Transverse colon (tissue), 4 donors: ENCODE results near the gene MSH5. TPM values are rescaled to one million over a fixed set of nuclear protein-coding genes. Genes with fewer than 3 reads are reported as not detected.

Experiments used
- DNase-seq: peaks from one replicate; pipeline ENCODE4 v3.0.0-alpha.2; 2019
- H3K27ac ChIP-seq, 4 donors: fragments of 200-600 bp; sonication (generic); 2 replicates each; pipeline ENCODE4 v1.5.1; 2016 to 2018; ENCODE audit warnings: inconsistent platforms in 4 of 4
- H3K27me3 ChIP-seq: fragments of 200-600 bp; sonication (generic); 2 replicates; pipeline ENCODE4 v1.5.1; 2017; ENCODE audit warnings: inconsistent platforms
- H3K36me3 ChIP-seq, 4 donors: fragments of 200-600 bp; sonication (generic); 2 replicates each; pipeline ENCODE4 v1.5.1; 2017 to 2019; ENCODE audit warnings: inconsistent platforms in 4 of 4
- H3K4me1 ChIP-seq, 4 donors: fragments of 200-600 bp; sonication (generic); 2 replicates each; pipeline ENCODE4 v1.5.1; 2017 to 2020; ENCODE audit warnings: inconsistent platforms in 4 of 4
- H3K4me3 ChIP-seq, 4 donors: fragments of 200-600 bp; sonication (generic); 1 replicate in 1 of 4; 2 replicates in 3 of 4; pipeline versions ENCODE4 v1.5.1 to v1.6.1; 2017 to 2019; ENCODE audit warnings: inconsistent platforms in 4 of 4
- H3K9me3 ChIP-seq, 2 donors: fragments of 200-600 bp; sonication (generic); 2 replicates each; pipeline ENCODE4 v1.5.1; 2017 to 2019; ENCODE audit warnings: inconsistent platforms in 2 of 2
- EP300 ChIP-seq: sonication (generic); formaldehyde crosslinking; IDR thresholded peaks from one replicate; pipeline ENCODE4 v1.6.1; 2017; ENCODE audit warnings: antibody characterized with exemption, low read depth
- POLR2A ChIP-seq: fragments of 450-650 bp; IDR thresholded peaks from one replicate; pipeline ENCODE4 v1.6.1; 2016; ENCODE audit warnings: antibody characterized with exemption, mild to moderate bottlenecking, moderate library complexity
- POLR2AphosphoS5 ChIP-seq, 3 donors: sonication (generic); formaldehyde crosslinking; IDR thresholded peaks; one replicate each; pipeline ENCODE4 v1.6.1; 2016; ENCODE audit warnings: antibody characterized with exemption in 3 of 3
- WGBS, 2 donors: methylation state at CpG; one replicate each; pipeline ENCODE4 v1.1.5; 2018; ENCODE audit warnings: low coverage in 1 of 2; 5-methylcytosine and 5-hydroxymethylcytosine counted together
- in situ Hi-C, 4 donors: fragments of 200-750 bp; cut with MboI; loops; one replicate each; pipeline versions ENCODE4 v1.15.0 to v1.15.1; 2017; ENCODE audit warnings: low sequenced_read_pairs in 3 of 4, low pct_ligation_motif_present in 1 of 4, low pct_unique_long_range_greater_than_20kb in 1 of 4
- intact Hi-C: fragments of 100-400 bp; cut with DNase I; formaldehyde crosslinking; loops from one replicate; pipeline ENCODE4 v1.15.1; 2023; ENCODE audit warnings: low total_unique reads
- total RNA-seq, 4 donors: library from RNA; depleted of rRNA; stranded (reverse); fragments of >200 nt; gene quantifications; one replicate each; pipeline ENCODE4 v1.1.0, GENCODE V29; 2016
- TF ChIP-seq, protein P1 (sequence below), 5 experiments: fragments of 200-600 bp in 3 of 5; fragments of 450-650 bp in 2 of 5; sonication (generic) in 3 of 5; IDR thresholded peaks; 1 replicate in 2 of 5; 2 replicates in 3 of 5; pipeline ENCODE4 v1.5.1; 2016 to 2017; ENCODE audit warnings: antibody characterized with exemption in 5 of 5, inconsistent platforms in 3 of 5, mild to moderate bottlenecking in 2 of 5, moderate library complexity in 1 of 5

MSH5 gene
- total RNA-seq, 4 donors from 2014 or later = 16.5 to 159 (median 43.9) TPM

GRCh38 chr6:31710523-31711219 is 29.1 kb upstream of the MSH5 start:
- TF ChIP-seq EP300 (no peak), POLR2A (no peak), POLR2AphosphoS5 (IDR thresholded peaks at IDR 0.05) (no peak)
- TF ChIP-seq, protein P1, sequence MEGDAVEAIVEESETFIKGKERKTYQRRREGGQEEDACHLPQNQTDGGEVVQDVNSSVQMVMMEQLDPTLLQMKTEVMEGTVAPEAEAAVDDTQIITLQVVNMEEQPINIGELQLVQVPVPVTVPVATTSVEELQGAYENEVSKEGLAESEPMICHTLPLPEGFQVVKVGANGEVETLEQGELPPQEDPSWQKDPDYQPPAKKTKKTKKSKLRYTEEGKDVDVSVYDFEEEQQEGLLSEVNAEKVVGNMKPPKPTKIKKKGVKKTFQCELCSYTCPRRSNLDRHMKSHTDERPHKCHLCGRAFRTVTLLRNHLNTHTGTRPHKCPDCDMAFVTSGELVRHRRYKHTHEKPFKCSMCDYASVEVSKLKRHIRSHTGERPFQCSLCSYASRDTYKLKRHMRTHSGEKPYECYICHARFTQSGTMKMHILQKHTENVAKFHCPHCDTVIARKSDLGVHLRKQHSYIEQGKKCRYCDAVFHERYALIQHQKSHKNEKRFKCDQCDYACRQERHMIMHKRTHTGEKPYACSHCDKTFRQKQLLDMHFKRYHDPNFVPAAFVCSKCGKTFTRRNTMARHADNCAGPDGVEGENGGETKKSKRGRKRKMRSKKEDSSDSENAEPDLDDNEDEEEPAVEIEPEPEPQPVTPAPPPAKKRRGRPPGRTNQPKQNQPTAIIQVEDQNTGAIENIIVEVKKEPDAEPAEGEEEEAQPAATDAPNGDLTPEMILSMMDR (IDR thresholded peaks at IDR 0.05) = no peak
- peaks cover 0 to 28% (median 15%) of the 10 kb centered on the region in 4 donors for H3K4me1 ChIP-seq
- in situ Hi-C loops = no loop called here
- WGBS, 2 donors = 76 to 78% methylated on average over 1 to 5 of the region's 5 CpGs
- peak overlapping the region in 2 of 4 donors; percentile 19 to 21 for H3K27ac ChIP-seq
- intact Hi-C loops = no loop called here
- H3K9me3 ChIP-seq = no peaks in the 10 kb centered on the region
- H3K27me3 ChIP-seq = no peaks in the 10 kb centered on the region
- DNase-seq = no peak
- H3K4me3 ChIP-seq = no peak overlapping the region
- no peaks in the 10 kb centered on the region for H3K36me3 ChIP-seq

GRCh38 chr6:31711233-31711632 is 28.6 kb upstream of the MSH5 start:
- in situ Hi-C loops = no loop called here
- peak overlapping the region in 2 of 4 donors; percentile 19 to 21 for H3K27ac ChIP-seq
- WGBS, 2 donors = 34% methylated on average over 8 of the region's 8 CpGs; no CpG with 5 or more reads in 1 of the 2 donors

GRCh38 chr6:31712296-31712695 is 27.5 kb upstream of the MSH5 start:
- Histone ChIP-seq H3K27me3 (no peaks in the 10 kb centered on the region), H3K36me3 (no peaks in the 10 kb centered on the region), H3K4me1 (peaks cover 0 to 28% (median 15%) of the 10 kb centered on the region in 4 donors), H3K27ac (no peak overlapping the region), H3K4me3 (no peak overlapping the region), H3K9me3 (no peaks in the 10 kb centered on the region)
- WGBS, 2 donors = 85% methylated on average over 8 of the region's 8 CpGs; no CpG with 5 or more reads in 1 of the 2 donors
- in situ Hi-C loops = no loop called here
- TF ChIP-seq POLR2AphosphoS5 (IDR thresholded peaks at IDR 0.05) = no peak
- TF ChIP-seq, protein P1 (IDR thresholded peaks at IDR 0.05) = peak in 1 of 5 experiments; percentile 39
- peak; percentile 45 for DNase-seq
- intact Hi-C loops = no loop called here

More at GRCh38 chr6:31711233-31711632, 28.6 kb upstream of the MSH5 start:
- H3K36me3 ChIP-seq = no peaks in the 10 kb centered on the region
- H3K27me3 ChIP-seq = no peaks in the 10 kb centered on the region
- peaks cover 0 to 28% (median 15%) of the 10 kb centered on the region in 4 donors for H3K4me1 ChIP-seq
- peak; percentile 53 for DNase-seq
- intact Hi-C loops = no loop called here
- no peak overlapping the region for H3K4me3 ChIP-seq
- no peaks in the 10 kb centered on the region for H3K9me3 ChIP-seq
- peak in 1 of 3 donors; percentile 43 for TF ChIP-seq POLR2AphosphoS5 (IDR thresholded peaks at IDR 0.05)
- TF ChIP-seq, protein P1 (IDR thresholded peaks at IDR 0.05) = no peak

- intact Hi-C loops = no loop called here
- Histone ChIP-seq H3K4me3 (no peak overlapping the region), H3K9me3 (no peaks in the 10 kb centered on the region), H3K4me1 (peaks cover 0 to 37% (median 24%) of the 10 kb centered on the region in 4 donors), H3K36me3 (no peaks in the 10 kb centered on the region), H3K27me3 (no peaks in the 10 kb centered on the region), H3K27ac (peak overlapping the region; percentile 38 to 64 (median 48))
- in situ Hi-C loops = no loop called here
- 62 to 63% methylated on average over 2 to 4 of the region's 4 CpGs for WGBS, 2 donors
- no peak for TF ChIP-seq POLR2A
- no peak for TF ChIP-seq POLR2AphosphoS5 (IDR thresholded peaks at IDR 0.05)
- TF ChIP-seq, protein P1 (IDR thresholded peaks at IDR 0.05) = no peak
- DNase-seq = no peak
Observed at GRCh38 chr6:31713465-31713864, 26.3 kb upstream of the MSH5 start.
